Upper lobe of left lung (tissue), 4 donors: Measurements from ENCODE around the gene GLYATL1B.
"Not testable (repeated sequence)": the region's sequence is repeated elsewhere in the genome, so short reads cannot be mapped to it uniquely, and the experiment has no call there.

Experiments used
- EP300 ChIP-seq, 4 donors: sonication (generic); formaldehyde crosslinking; IDR thresholded peaks; one replicate each; pipeline ENCODE4 v1.5.1; 2017; ENCODE audit warnings: antibody characterized with exemption in 4 of 4, control low read depth in 2 of 4
- POLR2A ChIP-seq, 4 donors: fragments of 450-650 bp; IDR thresholded peaks; one replicate each; pipeline ENCODE4 v1.5.1; 2016 to 2017; ENCODE audit warnings: antibody characterized with exemption in 4 of 4, mild to moderate bottlenecking in 2 of 4
- TF ChIP-seq, protein P1 (sequence below), 6 experiments: fragments of 450-650 bp in 4 of 6; fragments of 200-600 bp in 2 of 6; sonication (generic) in 2 of 6; IDR thresholded peaks; one replicate each; pipeline ENCODE4 v1.5.1; 2016 to 2019; ENCODE audit warnings: antibody characterized with exemption in 6 of 6

DNA sequence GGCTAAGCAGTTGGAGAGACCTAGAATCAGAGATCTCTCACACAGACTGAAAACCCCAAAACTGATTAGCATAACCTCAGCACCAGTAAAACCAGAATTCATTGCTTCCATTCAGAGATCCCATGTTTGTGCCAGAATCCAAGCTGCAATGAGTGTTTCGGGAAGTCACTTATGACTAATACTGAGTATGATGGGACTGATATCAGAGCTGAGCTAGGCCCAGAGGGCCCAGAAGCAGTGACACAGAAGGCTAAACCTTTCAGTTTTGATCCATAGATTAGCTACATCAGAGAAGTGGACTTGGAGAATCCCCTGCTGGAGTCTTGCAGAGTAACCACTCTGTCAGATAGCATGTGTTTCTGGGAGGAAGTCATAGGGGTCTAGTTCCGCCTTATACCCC is 49.6 kb upstream of the GLYATL1B start:
- TF ChIP-seq, protein P1, sequence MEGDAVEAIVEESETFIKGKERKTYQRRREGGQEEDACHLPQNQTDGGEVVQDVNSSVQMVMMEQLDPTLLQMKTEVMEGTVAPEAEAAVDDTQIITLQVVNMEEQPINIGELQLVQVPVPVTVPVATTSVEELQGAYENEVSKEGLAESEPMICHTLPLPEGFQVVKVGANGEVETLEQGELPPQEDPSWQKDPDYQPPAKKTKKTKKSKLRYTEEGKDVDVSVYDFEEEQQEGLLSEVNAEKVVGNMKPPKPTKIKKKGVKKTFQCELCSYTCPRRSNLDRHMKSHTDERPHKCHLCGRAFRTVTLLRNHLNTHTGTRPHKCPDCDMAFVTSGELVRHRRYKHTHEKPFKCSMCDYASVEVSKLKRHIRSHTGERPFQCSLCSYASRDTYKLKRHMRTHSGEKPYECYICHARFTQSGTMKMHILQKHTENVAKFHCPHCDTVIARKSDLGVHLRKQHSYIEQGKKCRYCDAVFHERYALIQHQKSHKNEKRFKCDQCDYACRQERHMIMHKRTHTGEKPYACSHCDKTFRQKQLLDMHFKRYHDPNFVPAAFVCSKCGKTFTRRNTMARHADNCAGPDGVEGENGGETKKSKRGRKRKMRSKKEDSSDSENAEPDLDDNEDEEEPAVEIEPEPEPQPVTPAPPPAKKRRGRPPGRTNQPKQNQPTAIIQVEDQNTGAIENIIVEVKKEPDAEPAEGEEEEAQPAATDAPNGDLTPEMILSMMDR (IDR thresholded peaks at IDR 0.05), result not testable (repeated sequence)
- TF ChIP-seq POLR2A, EP300 (IDR thresholded peaks at IDR 0.05): not testable (repeated sequence)
